Measurements from ENCODE around the gene GREB1. TPM values are rescaled to one million over a fixed set of nuclear protein-coding genes. Genes with fewer than 3 reads are reported as not detected.

Gene GREB1
- total and polyA plus RNA-seq, 2 of the 4 experiments (the other 2 are of a cell fraction) = 0.05 TPM; not detected in 1

DNA sequence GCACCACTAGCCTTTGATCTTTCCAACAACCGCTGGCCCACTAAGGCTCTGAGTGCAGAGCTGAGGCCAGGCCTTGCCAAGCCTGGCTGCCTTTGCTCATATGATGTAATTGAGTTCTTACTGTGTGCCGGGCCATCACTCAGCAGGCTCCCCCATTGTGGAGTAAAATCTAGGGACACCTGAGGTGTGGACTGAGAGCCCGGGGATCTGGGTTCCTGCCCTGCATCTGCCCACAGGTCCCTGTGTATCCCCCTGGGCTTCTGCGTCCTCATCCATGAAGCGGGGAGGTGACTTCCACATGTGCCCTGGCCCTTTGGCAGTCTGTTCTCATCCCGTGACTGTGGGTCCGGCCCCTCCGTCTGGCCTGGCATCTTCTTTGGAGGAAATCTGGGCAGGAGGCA, 33.8 kb downstream of the GREB1 start:
- Histone ChIP-seq H3K79me1 (ENCODE audit: low read depth in 1 of 2, low read length in 2 of 2) (no peaks in the 10 kb centered on the region), H3K4me2 (ENCODE audit: low read depth, low read length) (no peak overlapping the region), H3K27ac (ENCODE audit: insufficient read depth, low read length) (no peak overlapping the region), H3K9me1 (ENCODE audit: insufficient read depth, low read length) (no peaks in the 10 kb centered on the region; the same call in 1 of the 2 replicates), H2BK5ac (ENCODE audit: low read depth, low read length, poor library complexity, severe bottlenecking) (no peak overlapping the region), H2AFZ (replicated peaks; ENCODE audit: low read length, poor library complexity) (no peak overlapping the region), H2AK9ac (replicated peaks; ENCODE audit: low read depth, low read length, poor library complexity) (no peak overlapping the region), H4K20me1 (ENCODE audit: insufficient read depth, low read length) (no peaks in the 10 kb centered on the region), H3K4me3 (ENCODE audit: insufficient read depth, low read depth, low read length) (no peak overlapping the region), H3K56ac (ENCODE audit: extremely low read depth, insufficient read depth, low read length) (no peak overlapping the region), H3K23ac (ENCODE audit: low read depth, low read length) (no peak overlapping the region), H3K14ac (replicated peaks; ENCODE audit: low read depth, low read length) (no peak overlapping the region), H2BK120ac (ENCODE audit: low read depth, low read length) (no peak overlapping the region), H3K4ac (ENCODE audit: low read depth, low read length) (no peak overlapping the region), H3K9me3 (ENCODE audit: control insufficient read depth, insufficient read depth, low read length) (no peaks in the 10 kb centered on the region), H4K91ac (ENCODE audit: insufficient read depth, low read depth, low read length) (no peak overlapping the region), H2AK5ac (ENCODE audit: low read depth, low read length) (no peak overlapping the region), H3K18ac (ENCODE audit: low read depth, low read length) (no peak overlapping the region), H3K9ac (ENCODE audit: low read depth, low read length) (no peak overlapping the region), H3K36me3 (ENCODE audit: control insufficient read depth, insufficient read depth, low read length) (no peaks in the 10 kb centered on the region), H4K8ac (ENCODE audit: low read depth in 2 of 2, low read length in 2 of 2) (no peak overlapping the region), H3K4me1 (ENCODE audit: control insufficient read depth, insufficient read depth, low read length) (no peaks in the 10 kb centered on the region), H3K27me3 (ENCODE audit: control insufficient read depth, insufficient read depth, low read length) (peaks cover 17% of the 10 kb centered on the region), H2BK15ac (ENCODE audit: low read depth, low read length) (no peak overlapping the region), H2BK20ac (ENCODE audit: low read depth, low read length) (no peak overlapping the region), H4K5ac (ENCODE audit: low read depth, low read length) (no peak overlapping the region)
- POLR2A ChIA-PET (ENCODE audit: unreplicated experiment) = no interaction called here
- in situ Hi-C loops (cut with MboI; ENCODE audit: low sequenced_read_pairs) = no loop called here
- BruUV-seq (replicated peaks) = no TSS peak
- intact Hi-C loops (cut with micrococcal nuclease) = no loop called here
- dilution Hi-C loops (cut with HindIII; ENCODE audit: low sequenced_read_pairs, unreplicated experiment) = no loop called here
- DNase-seq = no peak
- no CpG with 5 or more reads among the region's 8 CpGs for WGBS, 2 experiments (ENCODE audit: extremely low coverage in 2 of 2, insufficient read length in 1 of 2)
- CTCF ChIA-PET = interaction anchor here (0.8 kb wide), 1 partner anchor 394 kb away, joined by 3 read pairs; no protein-coding TSS in a partner anchor
- ATAC-seq (ENCODE audit: low read depth) = no peak
- TF ChIP-seq MAFK (IDR thresholded peaks at IDR 0.05; ENCODE audit: low read depth, low read length) (no peak), CHD1 (IDR thresholded peaks at IDR 0.05; ENCODE audit: low read depth, low read length) (no peak)

All from IMR-90 (cell line).